Pulmonary artery endothelial cell (primary cell): Measurements from ENCODE around the gene SNTG2. TPM values are rescaled to one million over a fixed set of nuclear protein-coding genes. Genes with fewer than 3 reads are reported as not detected.
"Not testable (repeated sequence)": the region's sequence is repeated elsewhere in the genome, so short reads cannot be mapped to it uniquely, and the experiment has no call there.

Experiments
- DNase-seq: peaks from one replicate; pipeline ENCODE4 v3.0.0-alpha.2; 2011; ENCODE audit warnings: low read depth, low spot score
- total RNA-seq: library from RNA; depleted of rRNA; stranded (reverse); fragments of >200 nt; gene quantifications from 2 replicates; pipeline ENCODE4 v1.2.3, GENCODE V29; 2014

SNTG2 gene
- total RNA-seq, 1 donor from 2014 or later = not detected

DNA sequence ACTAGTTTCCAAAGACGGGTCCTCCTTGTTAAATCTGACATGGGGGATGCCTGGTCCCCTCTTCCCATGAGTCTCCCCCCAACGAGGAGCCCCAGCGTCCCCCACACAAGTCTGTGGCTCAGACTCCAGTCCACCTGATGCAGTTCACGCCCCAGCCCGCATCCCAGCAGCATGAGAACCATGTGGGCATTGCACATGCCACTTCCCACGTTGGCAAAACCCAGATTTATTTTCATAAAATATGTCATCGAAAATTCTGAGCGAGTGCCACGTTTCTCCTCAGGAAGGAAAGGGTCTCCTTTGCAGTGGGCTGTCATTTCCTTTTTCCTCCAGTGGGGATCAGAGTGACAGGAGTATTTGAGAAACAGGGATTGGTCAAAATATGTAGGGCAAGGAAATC is 417.0 kb downstream of the SNTG2 start:
- no peak for DNase-seq

DNA sequence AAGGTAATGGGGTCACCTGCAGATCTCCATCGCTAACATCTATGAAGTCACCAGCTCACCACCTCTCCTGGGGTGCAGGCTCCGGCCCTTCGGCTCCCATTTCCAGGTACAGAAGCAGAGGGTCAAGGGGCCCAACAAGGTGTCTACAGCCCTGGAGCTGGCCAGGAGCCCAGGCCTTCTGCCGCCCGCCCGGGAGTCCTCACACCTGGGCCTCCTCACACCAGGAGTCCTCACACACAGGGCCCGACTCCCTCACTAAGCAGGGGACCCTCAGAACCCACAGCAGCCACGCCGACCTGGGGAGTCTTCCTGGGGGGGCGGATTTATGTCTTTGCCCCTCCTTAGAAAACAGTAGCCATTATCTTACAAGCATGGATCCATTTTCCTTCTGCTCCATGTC is 419.3 kb downstream of the SNTG2 start:
- no peak for DNase-seq

DNA sequence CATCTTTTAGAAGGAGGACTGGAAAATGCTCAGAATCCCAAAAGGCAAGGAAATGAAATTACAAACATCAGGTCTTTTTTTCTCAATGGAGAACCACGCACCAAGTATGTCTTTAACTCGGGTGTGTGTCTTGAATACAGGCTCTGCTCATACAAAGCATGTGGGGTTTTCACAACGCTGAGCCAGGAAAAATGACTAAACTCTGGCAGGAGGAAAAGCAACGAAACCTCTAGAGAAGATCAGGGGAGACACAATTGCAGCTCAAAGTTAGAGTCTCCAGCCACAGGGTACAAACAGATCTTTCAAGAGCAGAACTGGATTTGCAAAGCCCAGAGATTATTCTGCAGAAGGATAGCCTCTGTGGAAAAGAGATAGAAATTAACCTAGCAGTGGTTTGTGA is 419.8 kb downstream of the SNTG2 start:
- DNase-seq = no peak

DNA sequence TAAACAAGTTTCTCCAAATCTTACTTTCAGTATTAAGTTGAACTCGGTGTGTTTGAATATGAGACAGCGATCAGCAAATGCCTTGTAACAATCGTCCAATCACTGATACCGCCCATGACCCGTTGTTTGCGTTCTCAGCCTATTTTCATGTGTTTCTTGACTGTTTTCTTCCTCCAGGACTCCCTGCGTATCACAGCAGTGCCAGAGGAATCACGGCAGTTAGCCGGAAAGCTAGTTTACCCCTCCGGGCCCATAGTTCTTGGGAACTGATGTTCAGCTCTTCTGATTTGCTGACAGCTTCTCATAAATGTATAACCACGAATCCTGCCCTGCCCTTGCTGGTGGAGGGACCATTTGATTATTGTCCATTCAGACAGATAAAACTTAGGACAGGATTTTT is 420.4 kb downstream of the SNTG2 start:
- DNase-seq = no peak

DNA sequence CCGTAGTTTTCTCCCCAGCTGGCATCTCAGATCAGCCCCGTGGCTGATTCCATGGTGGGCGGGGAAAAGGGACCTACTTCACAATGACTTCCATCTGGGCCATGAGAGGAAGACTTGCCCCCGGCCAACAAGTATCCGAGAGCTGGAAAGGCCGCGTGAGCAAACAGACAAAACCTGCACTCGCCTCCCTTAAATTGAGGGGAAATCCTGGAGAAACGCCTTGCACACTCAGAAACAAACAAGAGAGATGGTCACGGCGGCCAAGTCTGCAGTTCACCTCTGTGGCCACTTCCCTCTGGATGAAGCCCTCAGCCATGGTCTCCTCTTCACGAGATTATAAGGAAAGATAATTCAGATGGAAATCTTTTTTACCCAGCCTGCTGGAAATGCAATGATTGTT is 423.2 kb downstream of the SNTG2 start:
- no peak for DNase-seq

DNA sequence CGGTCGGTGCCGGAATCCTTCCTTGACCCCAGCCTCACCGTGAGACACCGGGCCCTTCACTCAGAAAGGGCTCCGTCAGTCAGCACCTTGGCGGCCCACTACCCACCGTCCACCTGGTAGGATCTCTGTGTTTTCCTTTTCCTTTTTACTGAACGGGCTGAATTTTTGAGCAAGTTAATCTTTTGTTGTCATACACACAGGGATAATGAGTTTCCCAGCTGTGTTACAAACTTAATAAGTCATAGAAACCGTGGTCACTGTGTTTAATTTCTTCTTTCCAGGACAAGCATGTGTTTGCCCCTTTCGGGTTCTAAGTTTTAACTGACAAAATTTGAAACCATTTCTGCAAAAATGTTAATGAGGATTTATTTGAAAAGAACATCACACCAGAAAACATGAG is 423.6 kb downstream of the SNTG2 start:
- no peak for DNase-seq

DNA sequence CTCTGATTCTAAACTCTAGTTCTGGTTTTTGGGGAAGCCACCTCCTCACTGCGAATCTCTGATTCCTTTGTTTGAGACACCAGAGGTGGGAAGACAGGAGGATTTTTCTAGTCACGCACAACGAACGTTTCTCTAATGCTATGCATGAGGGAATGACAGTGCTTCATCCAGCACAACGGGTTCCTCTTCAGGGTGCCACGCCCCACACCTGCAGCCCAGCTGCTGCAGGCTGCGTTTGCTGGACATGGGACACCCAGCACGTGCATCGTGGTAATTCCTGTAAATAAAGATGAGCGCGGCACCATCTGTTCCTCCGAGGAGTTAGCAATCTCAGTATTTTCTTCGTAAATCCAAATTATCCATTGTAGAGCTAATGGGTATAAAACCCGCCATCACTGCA is 425.1 kb downstream of the SNTG2 start:
- DNase-seq = no peak

DNA sequence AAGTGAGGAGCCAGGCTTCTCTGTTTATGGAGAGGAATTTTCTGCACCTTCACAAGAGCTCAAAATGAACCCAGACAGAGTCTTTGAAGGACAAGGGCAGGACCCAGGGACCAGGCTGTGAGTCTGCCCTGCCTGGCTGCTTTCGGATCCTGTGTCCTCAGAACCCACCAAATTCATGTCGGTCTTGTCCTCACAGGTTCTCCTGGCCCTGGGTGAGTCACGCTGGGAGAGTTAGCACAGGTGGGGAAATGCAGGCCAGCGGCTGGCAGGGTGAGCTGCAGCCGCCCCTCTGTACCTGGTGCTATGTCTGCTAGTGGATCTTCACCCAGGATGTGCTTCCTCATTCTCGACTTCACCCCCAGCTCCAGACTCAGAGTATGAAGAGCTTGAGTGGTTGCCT is 426.8 kb downstream of the SNTG2 start:
- DNase-seq = no peak

DNA sequence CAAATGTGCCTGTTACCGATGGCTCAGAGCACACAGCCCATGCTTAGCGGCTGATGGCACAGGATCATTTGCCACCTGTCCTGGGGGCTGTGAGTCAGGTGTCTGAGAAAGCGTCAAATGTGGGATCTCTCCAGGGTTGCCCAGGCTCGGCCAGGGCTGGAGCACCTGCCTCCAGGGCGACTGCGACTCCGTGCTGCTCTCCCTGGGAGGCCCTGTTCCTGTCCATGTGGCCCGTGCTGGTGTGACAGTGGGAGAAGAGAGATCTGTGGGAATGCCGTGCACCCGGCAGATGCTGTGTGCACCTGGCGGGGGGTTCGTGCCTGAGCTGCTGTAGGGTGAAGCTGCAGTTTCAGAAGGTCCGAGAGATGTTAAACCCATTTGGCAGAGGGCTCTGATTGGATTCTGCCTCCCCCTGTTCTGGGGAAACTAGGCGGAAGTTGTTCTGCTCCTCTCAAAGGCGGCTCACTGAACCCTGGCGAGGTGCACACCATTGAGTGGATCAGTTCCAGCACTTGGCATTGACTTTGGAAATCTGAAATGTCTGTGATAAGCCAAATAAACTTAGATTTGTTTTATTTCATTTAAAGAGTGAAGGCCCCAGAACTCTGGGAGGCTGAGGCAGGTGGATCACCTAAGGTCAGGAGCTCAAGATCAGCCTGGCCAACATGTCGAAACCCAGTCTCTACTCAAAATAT is 428.0 kb downstream of the SNTG2 start:
- DNase-seq = no peak

DNA sequence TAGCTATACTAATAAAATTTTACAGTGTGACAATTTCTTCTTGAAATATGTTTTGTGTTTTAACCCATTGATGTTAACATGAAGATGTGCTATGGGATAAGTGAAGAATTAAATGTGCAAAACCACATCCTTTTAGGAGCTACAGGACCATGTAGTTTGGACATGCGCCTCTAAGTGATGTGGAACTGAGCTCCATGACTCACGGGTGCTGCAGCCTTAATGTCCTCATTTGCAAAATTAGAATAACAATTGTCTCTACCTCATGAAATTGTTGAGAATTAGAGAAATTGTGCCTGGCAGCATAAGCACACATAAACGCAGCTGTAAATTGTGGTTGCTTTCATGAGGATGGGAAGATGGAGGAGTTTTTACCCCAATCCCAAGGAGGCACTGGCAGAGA is 431.0 kb downstream of the SNTG2 start:
- DNase-seq = no peak

DNA sequence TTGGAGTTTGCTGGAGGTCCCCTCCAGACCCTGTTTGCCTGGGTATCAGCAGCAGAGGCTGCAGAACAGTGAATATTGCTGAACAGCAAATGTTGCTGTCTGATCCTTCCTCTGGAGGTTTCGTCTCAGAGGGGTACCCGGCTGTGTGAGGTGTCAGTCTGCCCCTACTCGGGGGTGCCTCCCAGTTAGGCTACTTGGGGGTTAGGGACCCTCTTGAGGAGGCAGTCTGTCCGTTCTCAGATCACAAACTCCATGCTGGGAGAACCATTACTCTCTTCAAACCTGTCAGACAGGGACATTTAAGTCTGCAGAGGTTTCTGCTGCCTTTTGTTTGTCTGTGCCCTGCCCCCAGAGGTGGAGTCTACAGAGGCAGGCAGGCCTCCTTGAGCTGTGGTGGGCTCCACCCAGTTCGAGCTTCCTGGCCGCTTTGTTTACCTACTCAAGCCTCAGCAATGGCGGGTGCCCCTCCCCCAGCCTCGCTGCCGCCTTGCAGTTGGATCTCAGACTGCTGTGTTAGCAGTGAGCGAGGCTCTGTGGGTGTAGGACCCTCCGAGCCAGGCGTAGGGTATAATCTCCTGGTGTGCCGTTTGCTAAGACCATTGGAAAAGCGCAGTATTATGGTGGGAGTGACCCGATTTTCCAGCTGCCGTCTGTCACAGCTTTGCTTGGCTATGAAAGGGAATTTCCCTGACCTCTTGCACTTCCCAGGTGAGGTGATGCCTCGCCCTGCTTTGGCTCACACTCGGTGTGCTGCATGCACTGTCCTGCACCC is 437.5 kb downstream of the SNTG2 start:
- not testable (repeated sequence) for DNase-seq

DNA sequence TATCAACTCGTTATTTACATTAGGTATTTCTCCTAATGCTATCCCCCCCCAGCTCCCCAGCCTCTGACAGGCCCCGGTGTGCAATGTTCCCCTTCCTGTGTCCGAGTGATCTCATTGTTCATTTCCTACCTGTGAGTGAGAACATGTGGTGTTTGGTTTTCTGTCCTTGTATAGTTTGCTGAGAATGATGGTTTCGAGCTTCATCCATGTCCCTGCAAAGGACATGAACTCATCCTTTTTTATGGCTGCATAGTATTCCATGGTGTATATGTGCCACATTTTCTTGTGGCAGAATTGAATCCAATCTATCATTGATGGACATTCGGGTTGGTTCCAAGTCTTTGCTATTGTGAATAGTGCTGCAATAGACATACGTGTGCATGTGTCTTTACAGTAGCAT is 439.5 kb downstream of the SNTG2 start:
- DNase-seq = not testable (repeated sequence)

DNA sequence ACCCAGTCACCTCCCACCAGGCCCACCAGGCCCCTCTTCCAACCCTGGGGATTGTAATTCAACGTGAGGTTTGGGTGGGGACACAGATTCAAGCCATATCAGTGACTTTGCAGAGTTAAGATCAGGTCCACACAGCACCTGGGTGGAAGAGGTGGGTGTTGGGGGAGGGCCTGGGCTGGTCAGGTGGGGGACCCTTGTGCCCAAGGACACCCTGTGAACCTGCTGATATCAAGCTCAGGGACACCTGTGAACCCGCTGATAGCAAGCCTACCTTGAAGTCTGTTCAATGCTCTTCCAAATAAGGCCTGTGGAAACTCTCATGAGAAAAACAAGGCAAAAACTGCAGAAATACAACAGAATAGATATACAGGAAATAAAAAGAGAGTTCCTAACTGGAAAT is 442.7 kb downstream of the SNTG2 start:
- no peak for DNase-seq

DNA sequence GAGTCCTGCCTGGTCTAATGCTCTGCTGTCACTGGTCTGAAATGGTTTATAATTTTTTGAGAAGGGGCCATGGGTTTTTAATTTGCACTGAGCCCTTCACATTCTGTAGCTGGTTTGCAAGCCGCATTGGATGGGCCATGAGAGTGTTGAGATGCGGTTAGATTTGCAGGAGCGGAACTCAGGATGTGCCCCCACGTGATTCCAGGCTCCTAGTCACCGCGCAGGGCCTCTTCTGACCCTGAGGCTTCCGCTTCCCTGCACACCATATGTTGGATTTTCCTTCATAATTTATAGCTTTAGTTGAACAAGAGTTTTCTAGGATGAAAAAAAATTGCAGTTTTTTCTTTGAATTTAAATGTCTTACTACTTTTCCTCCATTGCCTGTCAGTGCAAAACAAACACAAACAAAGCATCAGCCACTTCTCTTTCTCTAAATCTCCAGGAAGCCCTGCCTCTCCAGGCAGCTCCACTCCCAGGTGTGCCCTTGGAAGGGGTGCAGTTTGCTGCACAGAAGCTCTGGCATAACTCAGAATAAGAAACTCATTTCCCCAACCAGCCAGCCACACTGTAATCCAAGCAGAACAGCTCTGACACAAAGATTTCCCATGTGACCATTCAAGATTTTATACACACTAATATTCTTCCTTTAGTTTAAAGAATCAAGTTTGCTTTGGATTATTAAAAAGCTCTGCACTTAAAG is 444.2 kb downstream of the SNTG2 start:
- no peak for DNase-seq

DNA sequence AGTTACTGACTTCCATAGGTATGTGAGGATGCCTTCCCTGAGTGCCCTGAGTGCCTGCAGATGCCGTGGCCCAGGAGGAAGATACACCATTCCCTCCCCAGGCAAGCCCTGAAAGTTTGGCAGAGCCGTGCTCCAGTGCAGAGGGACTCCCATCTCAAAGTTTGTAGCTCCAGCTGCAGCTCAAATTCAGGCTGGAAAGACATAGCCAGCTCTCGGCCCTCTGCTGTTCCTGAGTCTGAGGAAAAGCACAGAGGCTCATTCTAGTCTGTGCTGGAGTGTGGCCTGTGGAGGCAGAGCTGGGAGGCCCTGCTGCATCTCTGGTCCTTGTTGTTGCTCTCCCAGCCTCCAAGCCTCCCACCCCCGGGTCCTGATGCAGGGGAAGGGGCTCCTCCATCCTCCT is 446.7 kb downstream of the SNTG2 start:
- no peak for DNase-seq

DNA sequence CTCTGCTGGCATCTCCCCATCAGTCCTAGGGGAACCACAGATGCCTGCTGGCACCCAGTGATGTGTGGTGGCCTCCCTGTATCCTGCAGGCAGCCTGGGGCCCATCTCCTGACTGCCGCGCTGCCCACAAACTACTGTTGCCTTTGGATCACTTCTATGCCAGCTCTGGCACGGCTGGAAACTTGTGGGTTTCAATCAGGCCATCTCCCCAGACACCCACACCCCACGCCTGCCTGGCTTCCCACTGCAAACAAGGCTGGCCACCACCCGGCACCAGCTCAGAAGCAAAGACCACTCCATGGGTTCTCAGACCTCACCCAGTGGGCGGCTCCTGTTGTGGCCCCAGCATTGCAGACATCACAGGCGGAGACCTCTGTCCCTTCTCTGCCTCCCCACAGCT is 447.5 kb downstream of the SNTG2 start:
- DNase-seq = no peak

DNA sequence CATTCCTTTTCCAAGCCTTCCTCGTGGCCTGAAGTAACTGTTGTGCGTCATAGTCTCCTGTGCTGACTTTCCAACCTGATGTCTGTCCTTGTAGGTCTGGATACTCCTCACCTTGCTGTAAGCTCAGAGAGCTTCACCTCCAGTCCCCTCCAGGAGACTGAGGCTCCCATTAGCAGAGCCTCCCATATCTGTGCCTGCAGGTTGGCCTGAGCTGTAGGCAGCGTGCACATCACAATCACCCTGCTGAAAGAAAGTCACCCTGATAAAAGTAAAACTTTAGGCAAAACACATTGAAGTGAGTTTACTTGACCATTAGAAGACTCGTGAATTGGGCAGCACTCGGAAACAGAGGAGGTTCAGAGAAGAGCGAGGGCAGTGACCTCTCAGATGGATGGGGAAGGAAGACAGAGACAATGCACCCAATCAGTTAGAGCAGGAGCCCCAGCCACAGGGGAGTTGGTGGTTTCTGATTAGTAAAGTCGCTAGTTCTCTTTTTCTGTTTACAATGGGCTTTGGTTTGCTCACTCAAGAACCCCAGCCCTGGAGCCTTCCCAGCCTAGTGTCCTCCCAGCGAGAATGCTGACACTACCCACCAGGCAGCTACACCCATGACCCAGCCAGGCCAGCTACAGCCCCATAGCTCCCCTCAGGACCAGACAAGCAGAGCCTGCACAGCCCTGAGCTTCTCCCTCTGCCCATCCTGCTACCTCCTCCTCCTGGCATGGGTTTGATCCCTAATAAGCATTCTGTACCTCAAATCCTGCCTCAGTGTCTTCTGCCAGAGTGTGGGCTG is 450.5 kb downstream of the SNTG2 start:
- no peak for DNase-seq

DNA sequence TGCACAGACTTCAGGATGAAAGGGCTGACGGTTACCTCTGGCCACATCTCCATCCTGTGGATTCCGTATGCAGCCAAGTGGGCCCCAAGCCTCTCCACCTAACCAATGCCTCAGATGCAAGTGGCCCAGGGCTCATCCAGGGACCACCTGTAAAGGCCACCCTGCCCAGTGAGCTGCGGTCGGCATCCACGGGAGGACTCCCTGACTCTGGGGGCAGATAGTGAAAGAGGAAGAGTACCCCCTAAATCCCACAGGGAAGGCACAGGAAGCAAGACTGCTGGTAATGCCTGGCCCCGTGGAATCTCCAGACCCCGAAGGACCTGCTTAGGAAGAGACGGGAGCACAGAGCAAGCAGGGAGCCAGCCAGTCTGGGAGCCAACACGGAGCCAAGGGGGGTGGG is 451.4 kb downstream of the SNTG2 start:
- DNase-seq = no peak

DNA sequence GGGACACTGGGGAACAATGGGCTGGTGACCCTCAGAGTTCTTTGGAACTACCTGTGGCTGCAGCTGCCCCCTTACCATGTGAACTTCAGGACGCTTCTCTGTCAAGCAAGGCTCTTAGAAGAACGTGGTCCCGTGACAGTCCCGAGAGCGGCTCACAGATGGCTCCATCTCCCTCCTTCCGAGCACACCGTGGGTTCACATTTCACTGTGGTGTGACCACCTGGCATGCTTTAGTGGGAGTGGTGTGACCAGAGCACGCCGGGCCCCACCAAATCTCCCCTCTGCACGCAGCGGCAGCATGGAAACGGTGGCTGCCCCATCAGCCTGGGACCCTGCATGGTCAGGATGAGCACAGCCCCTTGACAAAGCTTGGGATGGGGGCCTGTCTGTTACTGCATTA is 452.9 kb downstream of the SNTG2 start:
- no peak for DNase-seq

DNA sequence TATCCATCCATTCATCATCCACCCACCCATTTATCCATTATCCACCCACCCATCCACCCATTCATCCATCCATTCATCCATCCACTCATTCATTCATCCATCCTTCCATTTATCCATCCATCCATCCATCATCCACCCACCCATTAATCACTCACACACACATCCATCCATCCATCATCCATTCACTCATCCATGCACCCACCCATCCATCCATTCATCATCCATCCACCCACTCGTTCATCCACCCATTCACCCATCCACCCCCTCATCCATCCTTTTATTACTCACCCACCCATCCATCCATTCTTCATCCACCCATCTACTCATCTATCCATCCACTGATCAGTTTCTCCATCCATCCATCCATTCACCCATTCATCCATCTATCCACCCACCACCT is 454.5 kb downstream of the SNTG2 start:
- no peak for DNase-seq

DNA sequence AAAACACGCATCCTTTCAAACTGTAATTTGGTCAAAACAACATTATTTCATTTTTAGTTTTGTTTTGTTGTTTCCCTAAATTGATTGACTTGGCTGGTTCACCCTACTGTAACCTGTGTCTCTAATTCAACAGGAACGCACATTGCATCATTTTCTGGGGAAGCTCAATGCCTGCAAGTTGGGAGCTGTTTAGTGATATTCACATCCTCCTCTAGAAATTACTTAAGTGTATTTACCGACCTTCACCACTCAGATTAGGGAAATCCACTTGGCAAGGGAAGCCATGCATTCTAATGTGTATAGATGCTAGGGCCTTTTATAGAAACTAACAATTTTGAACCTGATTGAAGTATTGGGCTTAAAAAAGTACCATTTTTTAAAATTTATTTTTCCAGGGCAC is 455.3 kb downstream of the SNTG2 start:
- no peak for DNase-seq

DNA sequence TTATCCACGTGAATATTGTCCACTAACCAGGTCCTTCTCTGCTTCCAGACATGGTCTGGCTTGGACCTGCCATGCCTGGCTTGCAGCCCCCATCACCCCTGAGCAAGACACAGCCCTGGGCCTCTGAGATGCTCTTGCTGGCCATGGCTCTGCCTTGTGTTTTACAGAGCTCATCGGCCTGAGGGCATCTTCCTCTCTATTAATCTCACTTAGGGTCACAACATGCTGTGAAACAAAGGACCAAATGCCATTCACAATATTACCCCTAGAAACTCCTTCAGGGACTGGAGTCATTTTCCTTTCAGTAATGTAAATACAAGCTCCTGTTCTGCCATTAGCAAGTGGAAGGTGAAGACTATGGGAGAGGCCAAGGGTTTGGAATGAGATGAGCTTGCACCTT is 455.8 kb downstream of the SNTG2 start:
- DNase-seq = no peak
